IPS-11a (cell line): ENCODE measurements around the gene WDFY1.
A peak's percentile ranks its signal among the peaks of the same experiment; 100 is the strongest.
"Not testable (repeated sequence)": the region's sequence is repeated elsewhere in the genome, so short reads cannot be mapped to it uniquely, and the experiment has no call there.

Experiments
- H3K4me3 ChIP-seq: one replicate; pipeline ENCODE4 v1.5.1; 2013; ENCODE audit warnings: low read depth, low read length, control low read depth

WDFY1 gene

DNA sequence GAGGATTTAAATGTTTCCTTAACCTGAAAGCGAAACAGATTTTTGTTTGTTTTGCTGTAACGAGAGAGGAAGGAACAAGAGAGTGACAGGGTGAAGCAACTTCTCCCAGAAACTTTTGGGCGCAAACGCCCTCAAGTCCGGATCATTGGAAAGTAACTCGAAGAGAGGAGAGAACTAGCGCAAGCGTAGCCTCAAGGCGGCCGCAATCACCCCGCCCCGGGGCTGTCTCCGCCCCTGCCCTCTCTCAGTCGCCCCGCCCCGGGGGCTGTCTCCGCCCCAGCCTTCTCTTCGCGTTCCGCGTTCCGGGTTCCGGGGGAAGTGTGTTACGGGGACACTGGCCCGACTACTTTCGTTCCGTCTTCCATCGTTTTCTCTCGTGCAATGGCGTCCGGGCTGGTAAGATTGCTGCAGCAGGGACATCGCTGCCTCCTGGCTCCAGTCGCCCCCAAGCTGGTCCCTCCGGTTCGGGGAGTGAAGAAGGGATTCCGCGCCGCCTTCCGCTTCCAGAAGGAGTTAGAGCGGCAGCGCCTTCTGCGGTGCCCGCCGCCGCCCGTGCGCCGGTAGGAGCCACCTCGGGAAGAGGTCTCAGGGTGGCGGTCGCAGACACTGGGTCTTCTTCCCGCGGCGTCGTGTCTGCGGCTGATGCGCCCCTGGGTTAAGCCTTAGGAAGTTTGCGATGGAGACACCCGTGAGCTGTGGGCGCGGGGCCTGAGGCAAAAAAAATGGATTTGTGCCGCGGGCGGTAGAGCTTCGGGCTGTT, 12.1 kb upstream of the WDFY1 start, which contains the start of gene MRPL44:
Gene MRPL44 (plus strand): TSS at position 372 of the 760 bp plus-strand sequence. CDS start 10 bp downstream, at position 382.
- peak within 1 kb of the TSS; percentile 78 for H3K4me3 ChIP-seq

DNA sequence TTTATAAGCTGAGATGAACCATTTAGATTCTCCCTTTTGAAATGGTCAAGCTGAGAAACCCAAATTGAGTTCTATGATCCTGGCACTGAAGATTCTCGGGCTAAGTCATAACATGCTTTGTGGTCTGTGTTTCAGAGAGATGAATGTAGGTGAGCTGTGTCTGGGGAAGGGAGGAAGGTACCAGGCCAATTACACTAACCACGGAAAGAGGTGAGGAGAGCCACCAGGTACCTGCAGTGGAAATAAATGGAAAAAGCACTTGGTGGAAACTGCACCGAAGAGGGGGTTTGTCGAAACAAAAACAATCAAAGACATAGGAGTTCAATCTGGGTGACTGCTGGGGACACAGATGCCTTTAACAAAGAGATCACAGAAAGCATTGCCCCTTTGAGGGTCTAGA, 11.2 kb upstream of the WDFY1 start:
- H3K4me3 ChIP-seq, result no peak overlapping the region

DNA sequence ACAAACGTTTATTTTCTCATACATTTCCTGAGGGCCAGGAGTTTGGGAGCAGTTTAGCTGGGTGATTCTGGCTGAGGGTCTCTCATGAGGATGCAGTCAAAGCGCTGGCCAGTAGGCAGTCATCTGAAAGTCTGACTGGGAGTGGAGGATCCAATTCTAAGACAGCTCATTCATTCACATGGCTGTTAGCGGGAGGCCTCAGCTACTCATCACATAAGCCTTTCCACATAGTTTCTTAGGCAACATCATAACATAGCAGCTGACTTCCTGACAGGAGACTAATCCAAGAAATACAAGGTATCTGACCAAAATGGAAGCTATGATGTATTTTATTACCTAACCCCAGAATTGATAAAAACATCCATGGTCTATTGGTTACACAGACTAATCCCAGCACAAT, 9.3 kb upstream of the WDFY1 start:
- H3K4me3 ChIP-seq, result no peak overlapping the region

DNA sequence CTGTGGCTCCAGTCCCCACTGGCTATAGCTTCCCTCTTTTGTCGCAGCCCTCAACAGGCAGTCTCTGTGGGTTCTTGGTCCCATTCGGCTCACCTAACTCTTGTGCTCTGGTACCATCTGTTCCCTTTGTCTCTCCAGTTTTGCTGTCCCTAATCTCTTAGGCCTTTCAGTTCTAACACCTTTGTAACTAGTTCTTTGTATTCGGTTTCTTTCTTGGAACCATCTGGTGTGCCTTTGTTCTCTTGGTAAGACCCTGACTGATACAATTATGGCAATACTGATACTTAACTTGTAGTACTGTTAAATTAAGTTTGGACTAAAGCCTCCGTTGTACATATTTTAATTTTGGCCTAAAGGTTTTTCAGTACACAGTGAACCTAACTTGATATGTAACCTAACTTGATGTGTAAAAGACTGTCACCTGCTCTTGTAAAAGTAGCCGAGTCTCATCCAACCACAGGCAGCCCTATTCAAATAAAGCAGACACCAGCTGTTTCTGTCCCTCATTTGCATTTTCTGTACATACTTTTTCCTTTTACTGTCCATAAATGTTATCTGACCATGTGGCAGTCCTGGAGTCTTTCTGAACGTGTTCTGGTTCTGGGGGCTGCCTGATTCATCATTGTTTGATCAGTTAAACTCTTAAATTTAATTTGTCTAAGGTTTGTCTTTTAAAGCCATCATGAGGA, 7.3 kb upstream of the WDFY1 start:
- no peak overlapping the region for H3K4me3 ChIP-seq

- H3K4me3 ChIP-seq, result no peak overlapping the region
Measured at GRCh38 chr2:223950448-223951347, 5.6 kb upstream of the WDFY1 start.

GRCh38 chr2:223949241-223949840, 4.2 kb upstream of the WDFY1 start:
- no peak overlapping the region for H3K4me3 ChIP-seq

DNA sequence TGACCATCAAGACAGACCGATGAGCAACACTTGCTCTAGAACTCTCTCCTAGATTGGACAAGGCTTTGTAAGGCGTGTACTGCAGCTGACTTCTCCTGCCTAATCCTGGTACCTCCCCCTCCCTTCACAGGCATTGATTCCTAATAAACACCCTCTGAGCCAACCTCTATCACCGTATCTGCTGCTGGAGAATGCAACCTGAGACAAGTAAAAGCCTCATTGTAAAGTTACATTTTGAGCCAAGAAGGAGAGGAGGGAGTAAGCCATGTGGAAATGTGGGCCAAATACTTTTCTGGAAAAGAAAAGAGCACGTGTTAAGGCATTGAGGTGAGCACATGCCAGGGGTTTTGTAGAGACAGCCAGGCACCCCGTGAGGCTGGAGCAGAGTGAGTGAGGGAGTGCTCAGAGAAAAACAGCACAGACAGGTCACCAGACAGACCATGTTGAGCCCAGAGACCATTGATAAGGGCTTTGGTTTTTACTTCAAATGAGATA, 2.6 kb upstream of the WDFY1 start:
- H3K4me3 ChIP-seq, result no peak overlapping the region

DNA sequence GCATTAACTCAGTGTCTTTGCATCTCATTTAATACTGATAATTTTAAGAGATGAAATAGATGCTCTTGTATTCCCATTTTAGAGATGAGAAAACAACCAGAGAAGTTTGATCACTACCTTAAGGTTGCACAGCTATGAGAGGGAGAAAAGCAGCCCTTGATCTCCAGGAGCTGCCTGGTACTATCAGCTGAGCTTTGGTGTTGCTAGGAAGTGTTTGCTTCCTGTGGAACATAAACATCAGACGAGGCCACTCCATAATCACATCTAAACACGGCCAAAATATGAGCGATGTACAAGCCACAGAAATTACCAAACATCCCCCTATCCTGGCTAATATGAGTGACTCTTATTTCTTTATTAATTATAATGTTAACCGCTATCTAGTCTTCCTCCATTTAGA, 620 bp upstream of the WDFY1 start:
- no peak overlapping the region for H3K4me3 ChIP-seq

GRCh38 chr2:223944166-223944702, 901 bp downstream of the WDFY1 start:
- peak overlapping the region; percentile 83 for H3K4me3 ChIP-seq

- H3K4me3 ChIP-seq, result peak overlapping the region; percentile 83
Measured at GRCh38 chr2:223943561-223944008, 1.6 kb downstream of the WDFY1 start.

GRCh38 chr2:223943135-223943534, 2.0 kb downstream of the WDFY1 start:
- H3K4me3 ChIP-seq, result peak overlapping the region; percentile 8

DNA sequence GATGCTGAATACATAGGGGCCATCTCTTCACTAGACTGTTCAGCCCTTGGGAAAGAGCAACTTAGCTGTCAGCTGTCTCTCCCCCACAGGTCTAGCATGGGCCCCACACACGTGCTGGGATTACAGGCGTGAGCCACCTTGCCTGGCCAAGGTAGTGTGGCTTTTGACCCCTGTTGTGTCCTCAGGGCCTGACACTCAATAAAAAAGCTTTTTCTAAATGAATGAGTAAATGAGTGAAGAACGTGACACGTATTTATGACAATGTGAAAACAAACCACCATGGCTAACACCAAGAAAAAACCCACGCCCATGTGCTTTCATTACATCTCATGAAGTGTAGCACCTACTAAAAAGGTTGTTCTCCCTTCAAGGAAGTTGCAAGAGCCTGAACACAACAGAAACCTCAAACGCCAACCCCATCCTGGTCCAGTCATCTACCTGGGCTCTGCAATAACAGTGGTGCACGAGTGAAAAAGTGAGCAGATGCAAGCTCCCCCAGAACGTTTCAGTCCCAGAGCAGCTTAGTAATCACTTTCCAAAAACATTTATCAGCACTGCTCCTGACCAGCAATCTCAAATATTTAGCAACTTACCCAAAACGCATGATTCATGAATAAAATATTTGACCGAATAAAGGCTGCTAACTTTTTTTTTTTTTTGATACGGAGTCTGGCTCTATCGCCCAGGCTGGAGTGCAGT, 3.4 kb downstream of the WDFY1 start:
- H3K4me3 ChIP-seq, result no peak overlapping the region

DNA sequence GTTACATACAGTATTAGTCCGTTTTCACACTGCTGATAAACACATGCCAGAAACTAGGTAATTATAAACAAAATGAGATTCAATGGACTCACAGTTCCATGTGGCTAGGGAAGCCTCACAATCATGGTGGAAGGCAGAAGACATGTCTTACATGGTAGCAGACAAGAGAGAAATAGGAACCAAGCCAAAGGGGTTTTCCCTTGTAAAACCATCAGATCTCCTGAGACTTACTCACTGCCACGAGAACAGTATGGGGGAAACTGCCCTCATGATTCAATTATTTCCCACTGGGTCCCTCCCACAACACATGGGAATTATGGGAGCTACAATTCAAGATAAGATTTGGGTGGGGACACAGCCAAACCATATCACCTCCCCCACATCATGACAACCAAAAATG, 5.7 kb downstream of the WDFY1 start:
- not testable (repeated sequence) for H3K4me3 ChIP-seq

DNA sequence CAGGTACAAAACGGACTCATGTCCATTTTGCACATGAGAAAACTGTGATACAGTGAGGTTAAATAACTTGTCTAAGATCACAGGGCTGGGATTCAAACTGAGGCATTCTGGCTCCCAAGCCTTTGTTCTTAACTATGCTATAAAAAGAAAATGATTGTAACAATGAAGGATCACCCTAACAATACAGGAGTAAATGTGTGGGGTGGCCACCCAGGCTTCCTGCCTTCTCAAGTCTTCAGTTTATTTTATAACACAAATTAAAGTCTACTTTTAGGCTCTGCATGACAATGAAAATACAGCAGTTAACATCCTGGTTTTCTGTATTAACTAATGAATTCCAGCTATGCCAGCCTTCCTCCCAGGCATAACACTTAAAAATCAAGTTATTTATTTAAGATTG, 7.6 kb downstream of the WDFY1 start:
- H3K4me3 ChIP-seq, result no peak overlapping the region

- no peak overlapping the region for H3K4me3 ChIP-seq
Measured at GRCh38 chr2:223936862-223937326, 8.2 kb downstream of the WDFY1 start.

DNA sequence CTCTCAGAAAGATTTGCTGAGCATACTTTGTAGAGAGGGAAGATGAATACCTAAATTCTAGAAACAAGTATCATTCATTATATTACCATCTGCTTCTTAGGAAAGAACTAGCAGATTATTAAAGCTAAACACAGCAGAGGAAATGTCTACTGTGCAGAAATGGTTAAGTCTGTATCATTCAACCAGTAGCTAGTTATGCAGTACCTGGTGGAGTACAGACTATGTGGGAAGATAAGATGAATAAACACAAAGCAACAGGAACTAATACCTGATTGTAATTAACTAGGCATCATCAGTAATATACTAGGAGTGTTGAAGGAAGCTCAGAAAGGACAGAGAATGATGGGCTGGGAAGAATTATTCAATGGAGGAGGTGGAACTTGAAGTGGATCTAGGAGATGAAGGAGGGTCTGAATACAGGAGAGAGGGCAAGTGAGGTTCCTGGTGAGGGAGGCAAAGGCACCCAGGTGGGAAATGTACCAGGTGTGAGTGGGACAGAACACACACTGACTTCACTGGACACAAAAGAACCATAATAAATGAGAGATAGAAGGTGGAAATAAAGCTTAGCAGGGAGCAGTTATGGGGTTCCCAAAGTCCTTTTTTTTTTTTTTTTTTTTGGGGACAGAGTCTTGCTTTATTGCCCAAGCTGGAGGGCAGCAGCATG, 9.5 kb downstream of the WDFY1 start:
- H3K4me3 ChIP-seq, result no peak overlapping the region

GRCh38 chr2:223934870-223935269, 10.3 kb downstream of the WDFY1 start:
- no peak overlapping the region for H3K4me3 ChIP-seq

DNA sequence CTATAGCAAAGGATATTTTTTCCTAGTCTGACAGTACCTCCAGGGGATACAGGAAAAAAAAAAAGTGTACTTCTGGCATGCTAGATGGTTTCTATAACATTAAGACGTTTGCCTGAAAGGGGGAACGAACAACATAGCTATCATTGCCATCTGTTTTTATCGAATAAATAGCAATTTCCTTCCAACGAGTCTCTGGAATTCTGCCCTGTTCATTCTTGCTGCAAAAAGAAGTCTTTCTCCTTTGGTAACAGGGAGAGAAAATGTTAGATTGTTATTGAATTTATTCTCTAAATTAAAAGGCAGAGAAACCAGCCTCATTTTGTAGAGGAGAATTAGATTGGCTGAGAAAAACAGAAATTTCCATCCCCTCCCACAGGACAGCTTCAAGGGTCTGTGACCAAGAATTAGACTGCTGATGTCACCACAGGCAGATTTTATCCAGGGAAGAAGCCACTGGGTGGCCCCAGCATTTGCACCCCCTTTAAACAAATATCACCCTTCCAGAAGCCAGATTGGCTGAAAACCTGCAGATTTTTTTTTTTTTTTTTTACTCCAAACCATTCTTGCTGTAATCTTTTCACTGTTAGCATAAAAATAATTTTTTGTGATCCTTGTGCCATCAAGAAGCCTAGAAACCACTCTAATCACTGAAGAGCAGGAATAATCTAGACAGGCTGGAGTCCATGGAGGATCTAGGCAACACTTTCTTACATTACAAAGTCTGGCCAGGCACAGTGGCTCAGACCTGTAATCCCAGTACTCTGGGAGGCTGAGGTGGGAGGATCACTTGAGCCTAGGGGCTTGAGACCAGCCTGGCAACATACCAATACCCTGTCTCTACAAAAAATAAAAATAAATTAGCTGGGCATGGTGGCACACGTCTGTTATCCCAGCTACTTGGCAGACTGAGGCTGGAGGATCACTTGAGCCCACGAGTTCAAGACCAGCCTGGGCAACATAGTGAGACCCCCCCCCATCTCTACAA, 12.0 kb downstream of the WDFY1 start:
- H3K4me3 ChIP-seq, result no peak overlapping the region
